OCI-LY1 (cell line): Measurements from ENCODE around the gene ALG1.

Experiments used
- CTCF ChIP-seq: fragments of 200-600 bp; sonication (generic), shearing (Covaris generic); IDR thresholded peaks from 2 replicates; pipeline ENCODE4 v1.5.1; 2017; ENCODE audit warnings: mild to moderate bottlenecking, antibody characterized with exemption, low read length, moderate library complexity, mixed read lengths
- EZH2 ChIP-seq: fragments of 200-600 bp; sonication (generic), shearing (Covaris generic); IDR thresholded peaks from 2 replicates; pipeline ENCODE4 v1.8.0; 2017; ENCODE audit warnings: borderline replicate concordance, mixed run types, mild to moderate bottlenecking, antibody characterized with exemption, low read length, moderate library complexity, mixed read lengths

DNA sequence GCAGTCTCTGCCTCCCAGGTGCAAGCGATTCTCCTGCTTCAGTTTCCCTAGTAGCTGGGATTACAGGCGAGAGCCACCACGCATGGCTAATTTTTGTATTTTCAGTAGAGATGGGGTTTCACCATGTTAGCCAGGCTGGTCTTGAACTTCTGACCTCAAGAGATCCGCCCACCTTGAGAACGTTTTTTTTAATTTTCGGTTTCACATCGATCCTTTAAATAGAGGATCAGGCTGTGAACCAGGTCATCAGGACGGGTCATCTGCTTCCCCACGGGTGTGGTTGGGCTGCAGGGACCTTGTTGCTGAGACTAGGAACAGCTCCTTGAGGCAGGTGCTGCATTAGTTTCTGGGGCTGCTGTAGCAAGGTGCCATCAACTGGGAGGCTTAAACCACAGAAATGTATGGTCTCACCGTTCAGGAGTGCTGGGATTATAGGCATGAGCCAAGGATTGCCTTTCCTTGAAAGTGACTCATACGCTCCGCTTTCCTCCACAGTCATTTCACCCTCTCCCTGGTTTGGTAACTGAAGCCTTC, 30.0 kb upstream of the ALG1 start:
- TF ChIP-seq CTCF (no peak), EZH2 (no peak)
